ENCODE data around the gene PRUNE2.

DNA sequence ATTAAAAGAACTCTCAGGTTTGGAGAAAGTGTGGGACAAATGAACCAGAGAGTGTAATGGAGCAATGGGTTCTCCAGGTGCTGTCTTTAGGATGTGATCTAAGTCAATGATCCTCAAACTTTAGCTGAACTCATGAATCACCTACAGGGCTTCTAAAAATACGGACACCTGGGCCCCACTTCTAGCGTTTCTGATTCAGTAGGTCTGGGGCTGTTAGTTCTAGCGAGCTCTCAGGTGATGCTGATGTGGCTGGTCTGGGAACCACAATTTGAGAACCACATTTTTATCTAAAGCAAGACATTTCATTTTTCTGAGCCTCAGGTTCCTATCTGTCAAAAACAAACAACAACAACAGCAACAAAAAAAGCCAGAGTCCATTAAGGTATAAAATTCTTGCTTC lies 176.8 kb downstream of the PRUNE2 start:
- TF ChIP-seq, protein P1, sequence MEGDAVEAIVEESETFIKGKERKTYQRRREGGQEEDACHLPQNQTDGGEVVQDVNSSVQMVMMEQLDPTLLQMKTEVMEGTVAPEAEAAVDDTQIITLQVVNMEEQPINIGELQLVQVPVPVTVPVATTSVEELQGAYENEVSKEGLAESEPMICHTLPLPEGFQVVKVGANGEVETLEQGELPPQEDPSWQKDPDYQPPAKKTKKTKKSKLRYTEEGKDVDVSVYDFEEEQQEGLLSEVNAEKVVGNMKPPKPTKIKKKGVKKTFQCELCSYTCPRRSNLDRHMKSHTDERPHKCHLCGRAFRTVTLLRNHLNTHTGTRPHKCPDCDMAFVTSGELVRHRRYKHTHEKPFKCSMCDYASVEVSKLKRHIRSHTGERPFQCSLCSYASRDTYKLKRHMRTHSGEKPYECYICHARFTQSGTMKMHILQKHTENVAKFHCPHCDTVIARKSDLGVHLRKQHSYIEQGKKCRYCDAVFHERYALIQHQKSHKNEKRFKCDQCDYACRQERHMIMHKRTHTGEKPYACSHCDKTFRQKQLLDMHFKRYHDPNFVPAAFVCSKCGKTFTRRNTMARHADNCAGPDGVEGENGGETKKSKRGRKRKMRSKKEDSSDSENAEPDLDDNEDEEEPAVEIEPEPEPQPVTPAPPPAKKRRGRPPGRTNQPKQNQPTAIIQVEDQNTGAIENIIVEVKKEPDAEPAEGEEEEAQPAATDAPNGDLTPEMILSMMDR (IDR thresholded peaks at IDR 0.05) = no peak
- no peak for TF ChIP-seq POLR2A (IDR thresholded peaks at IDR 0.05; ENCODE audit: low read depth)
- TF ChIP-seq POLR2AphosphoS5 (IDR thresholded peaks at IDR 0.05) = no peak
- no peak for TF ChIP-seq EP300 (IDR thresholded peaks at IDR 0.05)
